Mesendoderm (in vitro differentiated cells): ENCODE results near the gene TUT7.
"Not testable (repeated sequence)": the region's sequence is repeated elsewhere in the genome, so short reads cannot be mapped to it uniquely, and the experiment has no call there.

Experiments
- DNase-seq: peaks from one replicate; pipeline ENCODE4 v3.0.0; 2013
- H2AK5ac ChIP-seq: 2 replicates; pipeline ENCODE4 v1.6.1; 2013; ENCODE audit warnings: low read length, inconsistent platforms
- H2BK120ac ChIP-seq: 2 replicates; pipeline ENCODE4 v1.6.1; 2013; ENCODE audit warnings: low read depth, mild to moderate bottlenecking, low read length, moderate library complexity, mixed read lengths
- H2BK15ac ChIP-seq: replicated peaks from 2 replicates; pipeline ENCODE4 v1.6.1; 2013; ENCODE audit warnings: low read depth, mild to moderate bottlenecking, moderate library complexity
- H2BK5ac ChIP-seq: 2 replicates; pipeline ENCODE4 v1.6.1; 2013; ENCODE audit warnings: low read length, inconsistent platforms
- H3K18ac ChIP-seq: 2 replicates; pipeline ENCODE4 v1.6.1; 2013; ENCODE audit warnings: mild to moderate bottlenecking, low read length, mixed read lengths
- H3K23ac ChIP-seq: one replicate; pipeline ENCODE4 v1.6.1; 2013; ENCODE audit warnings: low read length
- H3K27ac ChIP-seq: 2 replicates; pipeline ENCODE4 v1.5.1; 2013; ENCODE audit warnings: low read depth, mild to moderate bottlenecking, inconsistent platforms, low read length, moderate library complexity
- H3K27me3 ChIP-seq: 2 replicates; pipeline ENCODE4 v1.6.1; 2013; ENCODE audit warnings: low read length, control low read depth, mild to moderate bottlenecking, inconsistent platforms; ENCODE audit not compliant: insufficient read depth, poor library complexity
- H3K36me3 ChIP-seq: 2 replicates; pipeline ENCODE4 v1.6.1; 2013; ENCODE audit warnings: low read length, inconsistent platforms; ENCODE audit not compliant: control insufficient read depth, insufficient read depth
- H3K4ac ChIP-seq: one replicate; pipeline ENCODE4 v1.6.1; 2013; ENCODE audit warnings: low read depth, mild to moderate bottlenecking, low read length, moderate library complexity
- H3K4me1 ChIP-seq: 2 replicates; pipeline ENCODE4 v1.6.1; 2013; ENCODE audit warnings: low read depth, low read length, inconsistent platforms; ENCODE audit not compliant: control insufficient read depth
- H3K4me2 ChIP-seq: 2 replicates; pipeline ENCODE4 v1.6.1; 2013; ENCODE audit warnings: low read length
- H3K4me3 ChIP-seq: 2 replicates; pipeline ENCODE4 v1.5.1; 2013; ENCODE audit warnings: mild to moderate bottlenecking, low read length
- H3K56ac ChIP-seq: one replicate; pipeline ENCODE4 v1.6.1; 2013; ENCODE audit warnings: low read length
- H3K79me1 ChIP-seq: 2 replicates; pipeline ENCODE4 v1.6.1; 2013; ENCODE audit warnings: low read length, inconsistent platforms
- H3K79me2 ChIP-seq: 2 replicates; pipeline ENCODE4 v1.6.1; 2013; ENCODE audit warnings: mild to moderate bottlenecking, low read length; ENCODE audit not compliant: control insufficient read depth, insufficient read depth
- H3K9ac ChIP-seq: 2 replicates; pipeline ENCODE4 v1.6.1; 2013; ENCODE audit warnings: low read length, inconsistent platforms
- H4K5ac ChIP-seq: one replicate; pipeline ENCODE4 v1.6.1; 2013; ENCODE audit warnings: low read length
- H4K8ac ChIP-seq: one replicate; pipeline ENCODE4 v1.6.1; 2013; ENCODE audit warnings: low read depth, mild to moderate bottlenecking, control low read depth, low read length, moderate library complexity
- WGBS: extraction: QIAGEN DNeasy Blood & Tissue Kit; methylation state at CpG from one replicate; pipeline ENCODE4 v1.1.7; 2013; ENCODE audit warnings: low lambda C conversion rate, missing lambda C conversion rate; ENCODE audit not compliant: insufficient coverage; ENCODE audit errors: extremely low coverage; 5-methylcytosine and 5-hydroxymethylcytosine counted together

Gene TUT7

GRCh38 chr9:86298873-86299272 is 55.3 kb downstream of the TUT7 start:
- H3K18ac ChIP-seq, result no peak overlapping the region
- no peak overlapping the region for H2BK120ac ChIP-seq
- H4K8ac ChIP-seq, result no peak overlapping the region
- H3K9ac ChIP-seq, result no peak overlapping the region
- no peak overlapping the region for H3K56ac ChIP-seq
- H2BK5ac ChIP-seq, result no peak overlapping the region
- no peak overlapping the region for H3K4me3 ChIP-seq
- H3K79me2 ChIP-seq, result no peaks in the 10 kb centered on the region
- no peak overlapping the region for H3K23ac ChIP-seq
- H2BK15ac ChIP-seq, result no peak overlapping the region
- no peaks in the 10 kb centered on the region for H3K79me1 ChIP-seq
- H3K27ac ChIP-seq, result no peak overlapping the region
- no peak overlapping the region for H3K4me2 ChIP-seq
- DNase-seq, result no peak
- H3K4ac ChIP-seq, result no peak overlapping the region
- H2AK5ac ChIP-seq, result no peak overlapping the region
- no CpG with 5 or more reads among the region's 11 CpGs for WGBS
- no peaks in the 10 kb centered on the region for H3K4me1 ChIP-seq
- H3K36me3 ChIP-seq, result peaks cover 4% of the 10 kb centered on the region
- no peaks in the 10 kb centered on the region for H3K27me3 ChIP-seq
- H4K5ac ChIP-seq, result no peak overlapping the region

GRCh38 chr9:86290341-86290740 is 63.9 kb downstream of the TUT7 start:
- not testable (repeated sequence) for H3K4me1 ChIP-seq, H3K36me3 ChIP-seq, H3K4me2 ChIP-seq, H3K27me3 ChIP-seq, H3K56ac ChIP-seq, H2AK5ac ChIP-seq, H2BK120ac ChIP-seq, H3K9ac ChIP-seq, H4K8ac ChIP-seq, H2BK5ac ChIP-seq, H3K79me2 ChIP-seq, H3K4ac ChIP-seq, H3K4me3 ChIP-seq, H3K18ac ChIP-seq, H2BK15ac ChIP-seq, H3K27ac ChIP-seq, H4K5ac ChIP-seq, DNase-seq, H3K79me1 ChIP-seq, H3K23ac ChIP-seq
- no CpG with 5 or more reads among the region's 6 CpGs for WGBS

GRCh38 chr9:86288499-86289198 is 65.6 kb downstream of the TUT7 start:
- no peak overlapping the region for H4K5ac ChIP-seq

GRCh38 chr9:86287013-86287412 is 67.2 kb downstream of the TUT7 start:
- H3K4me1 ChIP-seq, result peaks cover 3% of the 10 kb centered on the region
- H3K9ac ChIP-seq, result no peak overlapping the region
- H4K5ac ChIP-seq, result no peak overlapping the region
- no peak overlapping the region for H3K56ac ChIP-seq
- no peak overlapping the region for H3K4me2 ChIP-seq
- DNase-seq, result peak; percentile 91
- H2BK5ac ChIP-seq, result no peak overlapping the region
- no peak overlapping the region for H4K8ac ChIP-seq
- H3K79me1 ChIP-seq, result no peaks in the 10 kb centered on the region
- H3K4me3 ChIP-seq, result no peak overlapping the region
- no peak overlapping the region for H2AK5ac ChIP-seq
- H3K4ac ChIP-seq, result no peak overlapping the region
- H3K27ac ChIP-seq, result no peak overlapping the region
- no peak overlapping the region for H3K23ac ChIP-seq
- H3K79me2 ChIP-seq, result no peaks in the 10 kb centered on the region
- peak overlapping the region; percentile 84 for H3K18ac ChIP-seq
- peak overlapping the region; percentile 28 for H2BK120ac ChIP-seq
- H3K27me3 ChIP-seq, result no peaks in the 10 kb centered on the region
- H2BK15ac ChIP-seq, result no peak overlapping the region
- no peaks in the 10 kb centered on the region for H3K36me3 ChIP-seq
- WGBS, result no CpG with 5 or more reads among the region's 7 CpGs

More at GRCh38 chr9:86288499-86289198, 65.6 kb downstream of the TUT7 start:
- Histone ChIP-seq H3K4ac (no peak overlapping the region), H3K27ac (no peak overlapping the region), H3K79me1 (no peaks in the 10 kb centered on the region), H2AK5ac (no peak overlapping the region), H2BK15ac (no peak overlapping the region), H3K4me3 (no peak overlapping the region), H2BK5ac (no peak overlapping the region), H3K18ac (no peak overlapping the region), H3K36me3 (no peaks in the 10 kb centered on the region), H2BK120ac (no peak overlapping the region), H3K27me3 (no peaks in the 10 kb centered on the region), H3K4me2 (no peak overlapping the region), H3K79me2 (no peaks in the 10 kb centered on the region), H3K23ac (no peak overlapping the region), H3K56ac (no peak overlapping the region), H3K9ac (no peak overlapping the region), H3K4me1 (no peaks in the 10 kb centered on the region), H4K8ac (no peak overlapping the region)
- WGBS, result no CpG with 5 or more reads among the region's 6 CpGs
- peak; percentile 59 for DNase-seq

- Histone ChIP-seq H2AK5ac (no peak overlapping the region), H3K4ac (peak overlapping the region; percentile 36), H3K9ac (no peak overlapping the region), H2BK5ac (no peak overlapping the region), H2BK120ac (no peak overlapping the region), H3K27ac (no peak overlapping the region), H3K18ac (no peak overlapping the region), H4K5ac (no peak overlapping the region), H4K8ac (no peak overlapping the region), H3K79me1 (no peaks in the 10 kb centered on the region), H3K27me3 (no peaks in the 10 kb centered on the region), H3K4me1 (peaks cover 3% of the 10 kb centered on the region), H3K23ac (no peak overlapping the region), H3K79me2 (no peaks in the 10 kb centered on the region), H3K4me3 (no peak overlapping the region), H2BK15ac (peak overlapping the region; percentile 36), H3K4me2 (no peak overlapping the region), H3K36me3 (no peaks in the 10 kb centered on the region), H3K56ac (no peak overlapping the region)
- DNase-seq, result peak; percentile 33
- WGBS, result no CpG with 5 or more reads among the region's 3 CpGs
These were observed 67.9 kb downstream of the TUT7 start for GRCh38 chr9:86286278-86286677.

GRCh38 chr9:86285261-86285660 is 68.9 kb downstream of the TUT7 start:
- Histone ChIP-seq H3K56ac (no peak overlapping the region), H3K36me3 (no peaks in the 10 kb centered on the region), H3K27ac (no peak overlapping the region), H3K4me1 (peaks cover 3% of the 10 kb centered on the region), H4K8ac (no peak overlapping the region), H4K5ac (no peak overlapping the region), H3K23ac (no peak overlapping the region), H2BK120ac (no peak overlapping the region), H3K9ac (no peak overlapping the region), H3K4me3 (no peak overlapping the region), H2BK15ac (no peak overlapping the region), H3K79me2 (peaks cover 6% of the 10 kb centered on the region), H3K4me2 (no peak overlapping the region), H2BK5ac (no peak overlapping the region), H3K79me1 (peaks cover 2% of the 10 kb centered on the region), H3K18ac (no peak overlapping the region), H2AK5ac (no peak overlapping the region), H3K4ac (no peak overlapping the region), H3K27me3 (no peaks in the 10 kb centered on the region)
- no peak for DNase-seq
- WGBS, result no CpG with 5 or more reads among the region's 2 CpGs
